ENCODE measurements around the gene MR1. TPM values are rescaled to one million over a fixed set of nuclear protein-coding genes. Genes with fewer than 3 reads are reported as not detected.

MR1 gene
- total and polyA plus RNA-seq, 9 of the 15 experiments (the other 6 are each of a cell fraction or from before 2014, with no cell fraction given) = 9.7 to 21.7 (median 15.6) TPM

- TF ChIP-seq E2F5 (CRISPR knock-in tag; IDR thresholded peaks at IDR 0.05) (peak; percentile 69; the same call in 1 of the 2 replicates), BCOR (IDR thresholded peaks at IDR 0.05) (peak; percentile 27; the same call in 1 of the 2 replicates), SIN3A (IDR thresholded peaks at IDR 0.05; ENCODE audit: borderline replicate concordance in 2 of 2, control insufficient read depth in 1 of 2, low read depth in 2 of 2, low read length in 2 of 2) (peak; percentile 20 to 54; a peak in 2 of 4 replicates), ZNF395 (CRISPR knock-in tag; IDR thresholded peaks at IDR 0.05) (0 out of 2 replicates have a peak, but pooled peaks have one; percentile 22), VEZF1 (CRISPR knock-in tag; IDR thresholded peaks at IDR 0.05) (peak; percentile 93), ETV6 (IDR thresholded peaks at IDR 0.05; ENCODE audit: borderline replicate concordance in 1 of 2, low read depth in 2 of 2, low read length in 1 of 2) (0 out of 4 replicates have a peak, but pooled peaks of 1 of the 2 experiments have one; percentile 9), ETV6 (CRISPR knock-in tag; IDR thresholded peaks at IDR 0.05; ENCODE audit: borderline replicate concordance) (no peak), ZNF644 (tag; IDR thresholded peaks at IDR 0.05; ENCODE audit: low read depth) (no peak), ZBTB17 (CRISPR knock-in tag; IDR thresholded peaks at IDR 0.05) (peak; percentile 78; the same call in 1 of the 2 replicates), ZNF57 (CRISPR knock-in tag; IDR thresholded peaks at IDR 0.05) (peak; percentile 12; the same call in 1 of the 2 replicates), HNRNPLL (IDR thresholded peaks at IDR 0.05; ENCODE audit: low read depth, low read length, poor library complexity, severe bottlenecking) (peak; percentile 18), NCOA2 (IDR thresholded peaks at IDR 0.05; ENCODE audit: partially characterized antibody in 2 of 2) (no peak), POLR2A (conservative IDR thresholded peaks at IDR 0.05) (peak; percentile 53; the same call in 1 of the 2 replicates), FOXM1 (IDR thresholded peaks at IDR 0.05; ENCODE audit: low read depth) (no peak), FOXM1 (CRISPR knock-in tag; IDR thresholded peaks at IDR 0.05; ENCODE audit: low read depth) (no peak), ZNF263 (CRISPR knock-in tag; IDR thresholded peaks at IDR 0.05; ENCODE audit: borderline replicate concordance) (peak; percentile 92), ZNF398 (CRISPR knock-in tag; IDR thresholded peaks at IDR 0.05) (no peak), HDGF (IDR thresholded peaks at IDR 0.05) (peak; percentile 93; the same call in 1 of the 2 replicates)
These were observed 56.1 kb downstream of the MR1 start (continued) for GRCh38 chr1:181089676-181090544.
